HEK293T (cell line): ENCODE results near the gene ZNF358.

Experiments
- BHLHE40 ChIP-seq: fragments of 450-650 bp; IDR thresholded peaks from 2 replicates; pipeline ENCODE4 v1.6.1; 2016; ENCODE audit warnings: mild to moderate bottlenecking, moderate library complexity, borderline replicate concordance
- CTBP1 ChIP-seq: fragments of 450-650 bp; IDR thresholded peaks from 2 replicates; pipeline ENCODE4 v1.6.1; 2016; ENCODE audit warnings: borderline replicate concordance
- ELF4 ChIP-seq: fragments of 450-650 bp; IDR thresholded peaks from 2 replicates; pipeline ENCODE4 v1.6.1; 2017; ENCODE audit warnings: antibody characterized with exemption
- FOXK2 ChIP-seq: fragments of 450-650 bp; IDR thresholded peaks from 2 replicates; pipeline ENCODE4 v1.6.1; 2016; ENCODE audit warnings: mild to moderate bottlenecking
- HDGF ChIP-seq: fragments of 450-650 bp; IDR thresholded peaks from 2 replicates; pipeline ENCODE4 v1.6.1; 2017; ENCODE audit warnings: antibody characterized with exemption, borderline replicate concordance
- L3MBTL2 ChIP-seq: fragments of 450-650 bp; conservative IDR thresholded peaks from 2 replicates; pipeline ENCODE4 v1.6.1; 2016; ENCODE audit warnings: mild to moderate bottlenecking
- NFRKB ChIP-seq: fragments of 450-650 bp; IDR thresholded peaks from 2 replicates; pipeline ENCODE4 v1.6.1; 2016; ENCODE audit warnings: mild to moderate bottlenecking, moderate library complexity
- SUZ12 ChIP-seq: fragments of 450-650 bp; IDR thresholded peaks from 2 replicates; pipeline ENCODE4 v1.6.1; 2016; ENCODE audit warnings: mild to moderate bottlenecking

DNA sequence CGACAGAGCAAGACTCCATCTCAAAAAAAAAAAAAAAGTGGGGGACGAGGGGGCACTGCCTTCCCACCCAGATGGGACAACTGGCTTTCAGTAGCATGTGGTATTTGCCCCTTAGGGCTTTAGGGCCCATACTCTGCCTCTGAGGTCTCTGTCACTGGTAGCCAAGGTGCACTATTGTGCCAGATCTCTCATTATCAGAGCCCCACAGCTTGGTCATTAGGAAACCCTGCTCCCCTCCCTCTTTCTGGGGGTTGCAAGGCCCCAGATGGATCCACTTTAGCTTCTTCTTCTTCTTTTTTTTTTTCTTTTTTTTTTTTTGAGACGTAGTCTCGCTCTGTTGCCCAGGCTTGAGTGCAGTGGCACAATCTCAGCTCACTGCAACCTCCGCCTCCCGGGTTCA is 11.2 kb upstream of the ZNF358 start:
- no peak for TF ChIP-seq ELF4
- no peak for TF ChIP-seq FOXK2
- TF ChIP-seq SUZ12: no peak
- no peak for TF ChIP-seq NFRKB
- TF ChIP-seq BHLHE40: no peak
- TF ChIP-seq HDGF: no peak
- no peak for TF ChIP-seq L3MBTL2
- TF ChIP-seq CTBP1: no peak
